ENCODE data around the gene DCLK2.

GRCh38 chr4:150173432-150173861 is 95.2 kb downstream of the DCLK2 start:
- TF ChIP-seq EZH2phosphoT487 (IDR thresholded peaks at IDR 0.05; ENCODE audit: borderline replicate concordance, low read depth, low read length) (no peak), CTCF (conservative IDR thresholded peaks at IDR 0.05; ENCODE audit: low read length) (no peak)

Data from OCI-LY7 (cell line).